ENCODE results near the gene GALE. TPM values are rescaled to one million over a fixed set of nuclear protein-coding genes. Genes with fewer than 3 reads are reported as not detected.
"Not testable (repeated sequence)": the region's sequence is repeated elsewhere in the genome, so short reads cannot be mapped to it uniquely, and the experiment has no call there.

Gene GALE
- total RNA-seq, 1 experiment from 2014 or later = 44.8 TPM

- DNase-seq (ENCODE audit: low spot score); in situ Hi-C loops (cut with HindIII; ENCODE audit: low sequenced_read_pairs): not testable (repeated sequence)
Observed at GRCh38 chr1:23794732-23795182, 5.8 kb downstream of the GALE start.

GRCh38 chr1:23793861-23794731, 6.5 kb downstream of the GALE start:
- DNase-seq (ENCODE audit: low spot score) = no peak
- in situ Hi-C loops (cut with HindIII; ENCODE audit: low sequenced_read_pairs) = no loop called here

- peak; percentile 23 for DNase-seq (ENCODE audit: low spot score)
Observed at GRCh38 chr1:23793018-23793781, 7.4 kb downstream of the GALE start.

GRCh38 chr1:23792151-23792945, 8.2 kb downstream of the GALE start:
- in situ Hi-C loops (cut with HindIII; ENCODE audit: low sequenced_read_pairs) = no loop called here
- no peak for DNase-seq (ENCODE audit: low spot score)

More at GRCh38 chr1:23793018-23793781, 7.4 kb downstream of the GALE start:
- in situ Hi-C loops (cut with HindIII; ENCODE audit: low sequenced_read_pairs) = no loop called here

- in situ Hi-C loops (cut with HindIII; ENCODE audit: low sequenced_read_pairs) = no loop called here
- no peak for DNase-seq (ENCODE audit: low spot score)
Observed at GRCh38 chr1:23791516-23792047, 9.0 kb downstream of the GALE start.

- DNase-seq (ENCODE audit: low spot score) = peak; percentile 94
- in situ Hi-C loops (cut with HindIII; ENCODE audit: low sequenced_read_pairs) = no loop called here
Observed at GRCh38 chr1:23790696-23791515, 9.6 kb downstream of the GALE start, which contains the start of gene LYPLA2. LYPLA2 (plus strand) TSS chr1:23791145; CDS start chr1:23792683, 1,538 bp downstream.

- no peak for DNase-seq (ENCODE audit: low spot score)
- in situ Hi-C loops (cut with HindIII; ENCODE audit: low sequenced_read_pairs) = no loop called here
Observed at GRCh38 chr1:23788695-23789094, 11.9 kb downstream of the GALE start.

- DNase-seq (ENCODE audit: low spot score) = no peak
- in situ Hi-C loops (cut with HindIII; ENCODE audit: low sequenced_read_pairs) = no loop called here
Observed at GRCh38 chr1:23787701-23788100, 12.9 kb downstream of the GALE start.

- in situ Hi-C loops (cut with HindIII; ENCODE audit: low sequenced_read_pairs) = no loop called here
- DNase-seq (ENCODE audit: low spot score) = no peak
Observed at GRCh38 chr1:23784846-23785245, 15.7 kb downstream of the GALE start.

GRCh38 chr1:23783141-23783540, 17.4 kb downstream of the GALE start:
- in situ Hi-C loops (cut with HindIII; ENCODE audit: low sequenced_read_pairs); DNase-seq (ENCODE audit: low spot score): not testable (repeated sequence)

- in situ Hi-C loops (cut with HindIII; ENCODE audit: low sequenced_read_pairs) = no loop called here
- DNase-seq (ENCODE audit: low spot score) = no peak
Observed at GRCh38 chr1:23779826-23780371, 20.7 kb downstream of the GALE start.

GRCh38 chr1:23777979-23778814, 22.4 kb downstream of the GALE start, which contains the start of gene PITHD1:
PITHD1 (plus strand) TSS chr1:23778418; CDS start chr1:23778516, 98 bp downstream.
- DNase-seq (ENCODE audit: low spot score) = peak; percentile 87
- in situ Hi-C loops (cut with HindIII; ENCODE audit: low sequenced_read_pairs) = no loop called here

GRCh38 chr1:23776217-23776616, 24.3 kb downstream of the GALE start:
- in situ Hi-C loops (cut with HindIII; ENCODE audit: low sequenced_read_pairs) = no loop called here
- DNase-seq (ENCODE audit: low spot score) = no peak

- in situ Hi-C loops (cut with HindIII; ENCODE audit: low sequenced_read_pairs) = no loop called here
- no peak for DNase-seq (ENCODE audit: low spot score)
Observed at GRCh38 chr1:23774174-23774880, 26.2 kb downstream of the GALE start.

GRCh38 chr1:23772854-23773242, 27.7 kb downstream of the GALE start:
- DNase-seq (ENCODE audit: low spot score) = no peak
- in situ Hi-C loops (cut with HindIII; ENCODE audit: low sequenced_read_pairs) = no loop called here

GRCh38 chr1:23772049-23772853, 28.3 kb downstream of the GALE start:
- in situ Hi-C loops (cut with HindIII; ENCODE audit: low sequenced_read_pairs) = no loop called here
- DNase-seq (ENCODE audit: low spot score) = peak; percentile 90
